Esophagus squamous epithelium (tissue), 5 donors: ENCODE data around the gene LRRC2. TPM values are rescaled to one million over a fixed set of nuclear protein-coding genes. Genes with fewer than 3 reads are reported as not detected.

Source experiments
- DNase-seq: peaks from one replicate; lab custom pipeline; 2025; lab: John Stamatoyannopoulos, UW
- H3K27ac ChIP-seq, 4 donors: fragments of 200-600 bp; sonication (generic); one replicate each; pipeline ENCODE4 v1.5.1; 2016 to 2019; ENCODE audit warnings: mild to moderate bottlenecking in 1 of 4
- H3K27me3 ChIP-seq, 4 donors: fragments of 200-600 bp; sonication (generic); 1 replicate in 3 of 4; 2 replicates in 1 of 4; pipeline versions ENCODE4 v1.5.1 to v1.6.0; 2017 to 2021; ENCODE audit warnings: antibody characterized with exemption in 1 of 4
- H3K36me3 ChIP-seq, 3 donors: fragments of 200-600 bp; sonication (generic); one replicate each; pipeline ENCODE4 v1.5.1; 2016 to 2019
- H3K4me1 ChIP-seq, 3 donors: fragments of 200-600 bp; sonication (generic); one replicate each; pipeline ENCODE4 v1.5.1; 2017 to 2019
- H3K4me3 ChIP-seq, 4 donors: fragments of 200-600 bp; sonication (generic); 1 replicate in 3 of 4; 2 replicates in 1 of 4; pipeline ENCODE4 v1.5.1; 2016 to 2019; ENCODE audit warnings: mild to moderate bottlenecking in 2 of 4, moderate library complexity in 1 of 4
- H3K9me3 ChIP-seq, 3 donors: fragments of 200-600 bp; sonication (generic); one replicate each; pipeline ENCODE4 v1.5.1; 2016 to 2019
- CTCF ChIP-seq, 6 experiments: fragments of 450-650 bp in 4 of 6; fragments of 200-600 bp in 2 of 6; sonication (generic) in 2 of 6; IDR thresholded peaks; one replicate each; pipeline ENCODE4 v1.5.1; 2016 to 2019; ENCODE audit warnings: antibody characterized with exemption in 6 of 6, mild to moderate bottlenecking in 4 of 6, moderate library complexity in 4 of 6
- POLR2A ChIP-seq, 4 donors: fragments of 450-650 bp; IDR thresholded peaks; one replicate each; pipeline ENCODE4 v1.6.1; 2017; ENCODE audit warnings: antibody characterized with exemption in 4 of 4, mild to moderate bottlenecking in 4 of 4, moderate library complexity in 3 of 4
- WGBS, 2 donors: methylation state at CpG; one replicate each; pipeline ENCODE4 v1.1.5; 2018; 5-methylcytosine and 5-hydroxymethylcytosine counted together
- intact Hi-C: fragments of 100-400 bp; cut with DNase I; formaldehyde crosslinking; loops from one replicate; pipeline ENCODE4 v1.15.0; 2022
- total RNA-seq, 4 donors: library from RNA; depleted of rRNA; stranded (reverse); fragments of >200 nt; gene quantifications; one replicate each; pipeline ENCODE4 v1.1.0, GENCODE V29; 2016
- donor health status: DM: yes; HTN: yes; CAD: no.

LRRC2 gene
- total RNA-seq, 4 donors from 2014 or later = 0.26 to 2.7 (median 1.1) TPM; not detected in 1

GRCh38 chr3:46603446-46604046 is 37.4 kb upstream of the LRRC2 start:
- Histone ChIP-seq H3K27ac (no peak overlapping the region), H3K36me3 (no peaks in the 10 kb centered on the region), H3K27me3 (no peaks in the 10 kb centered on the region), H3K4me1 (no peaks in the 10 kb centered on the region), H3K4me3 (no peak overlapping the region), H3K9me3 (no peaks in the 10 kb centered on the region)
- intact Hi-C loops = no loop called here
- DNase-seq = no peak
- WGBS, 2 donors = 26 to 62% methylated on average over 1 of the region's 1 CpG
- TF ChIP-seq CTCF (IDR thresholded peaks at IDR 0.05) = no peak
- no peak for TF ChIP-seq POLR2A (IDR thresholded peaks at IDR 0.05)

GRCh38 chr3:46599590-46599989 is 33.5 kb upstream of the LRRC2 start:
- Histone ChIP-seq H3K27ac (no peak overlapping the region), H3K27me3 (no peaks in the 10 kb centered on the region), H3K4me1 (no peaks in the 10 kb centered on the region), H3K36me3 (no peaks in the 10 kb centered on the region), H3K4me3 (no peak overlapping the region), H3K9me3 (no peaks in the 10 kb centered on the region)
- no peak for DNase-seq
- TF ChIP-seq POLR2A (IDR thresholded peaks at IDR 0.05) (no peak), CTCF (IDR thresholded peaks at IDR 0.05) (no peak)
- WGBS, 2 donors = 76 to 83% methylated on average over 3 to 5 of the region's 5 CpGs
- intact Hi-C loops = no loop called here

- 58 to 64% methylated on average over 8 of the region's 8 CpGs for WGBS, 2 donors
- H3K36me3 ChIP-seq = no peaks in the 10 kb centered on the region
- H3K9me3 ChIP-seq = no peaks in the 10 kb centered on the region
- no peaks in the 10 kb centered on the region for H3K4me1 ChIP-seq
- TF ChIP-seq POLR2A (IDR thresholded peaks at IDR 0.05) (no peak), CTCF (IDR thresholded peaks at IDR 0.05) (no peak)
- no peak for DNase-seq
- no peak overlapping the region for H3K4me3 ChIP-seq
- H3K27me3 ChIP-seq = no peaks in the 10 kb centered on the region
- no peak overlapping the region for H3K27ac ChIP-seq
- intact Hi-C loops = no loop called here
Measured at GRCh38 chr3:46595819-46596314, 29.8 kb upstream of the LRRC2 start.

GRCh38 chr3:46594723-46595122 is 28.6 kb upstream of the LRRC2 start:
- WGBS, 2 donors = 90 to 95% methylated on average over 3 to 4 of the region's 4 CpGs
- Histone ChIP-seq H3K4me1 (no peaks in the 10 kb centered on the region), H3K36me3 (no peaks in the 10 kb centered on the region), H3K27me3 (no peaks in the 10 kb centered on the region), H3K9me3 (no peaks in the 10 kb centered on the region), H3K4me3 (no peak overlapping the region), H3K27ac (no peak overlapping the region)
- intact Hi-C loops = no loop called here
- DNase-seq = no peak
- TF ChIP-seq CTCF (IDR thresholded peaks at IDR 0.05) (no peak), POLR2A (IDR thresholded peaks at IDR 0.05) (no peak)

- Histone ChIP-seq H3K27me3 (no peaks in the 10 kb centered on the region), H3K4me3 (no peak overlapping the region), H3K27ac (no peak overlapping the region), H3K4me1 (no peaks in the 10 kb centered on the region), H3K36me3 (no peaks in the 10 kb centered on the region), H3K9me3 (no peaks in the 10 kb centered on the region)
- no peak for DNase-seq
- intact Hi-C loops = no loop called here
- TF ChIP-seq CTCF (IDR thresholded peaks at IDR 0.05) (no peak), POLR2A (IDR thresholded peaks at IDR 0.05) (no peak)
Measured at GRCh38 chr3:46593979-46594378, 27.9 kb upstream of the LRRC2 start.
